GM19468 (cell line): ENCODE data around the gene RIPOR2.
"Not testable (repeated sequence)": the region's sequence is repeated elsewhere in the genome, so short reads cannot be mapped to it uniquely, and the experiment has no call there.

Experiments
- ATAC-seq: cut with Tn5 transposase; IDR thresholded peaks from one replicate; pipeline ENCODE4 v1.9.1; 2021; ENCODE audit warnings: mild to moderate bottlenecking, moderate library complexity, moderate number of reproducible peaks; ENCODE audit not compliant: unreplicated experiment; ENCODE audit errors: extremely low read depth

Gene RIPOR2

DNA sequence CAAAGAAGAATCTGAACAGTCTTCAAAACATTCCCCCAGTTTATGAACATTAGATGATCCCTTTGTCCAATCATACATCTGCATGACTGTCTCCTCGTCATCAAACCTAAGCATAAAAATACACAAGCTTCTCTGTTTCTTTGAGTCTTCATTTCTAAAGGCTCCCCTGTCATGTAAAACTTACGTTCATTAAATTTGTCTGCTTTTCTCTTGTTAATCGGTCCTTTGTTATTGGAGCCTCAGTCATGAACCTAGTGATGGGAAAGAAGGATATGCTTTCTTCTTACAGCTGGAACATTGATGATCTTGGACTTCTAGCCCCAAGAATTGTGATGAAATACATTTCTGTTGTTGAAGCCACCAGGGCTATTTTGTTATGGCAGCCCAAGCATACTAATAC is 18.0 kb upstream of the RIPOR2 start:
- no peak for ATAC-seq

DNA sequence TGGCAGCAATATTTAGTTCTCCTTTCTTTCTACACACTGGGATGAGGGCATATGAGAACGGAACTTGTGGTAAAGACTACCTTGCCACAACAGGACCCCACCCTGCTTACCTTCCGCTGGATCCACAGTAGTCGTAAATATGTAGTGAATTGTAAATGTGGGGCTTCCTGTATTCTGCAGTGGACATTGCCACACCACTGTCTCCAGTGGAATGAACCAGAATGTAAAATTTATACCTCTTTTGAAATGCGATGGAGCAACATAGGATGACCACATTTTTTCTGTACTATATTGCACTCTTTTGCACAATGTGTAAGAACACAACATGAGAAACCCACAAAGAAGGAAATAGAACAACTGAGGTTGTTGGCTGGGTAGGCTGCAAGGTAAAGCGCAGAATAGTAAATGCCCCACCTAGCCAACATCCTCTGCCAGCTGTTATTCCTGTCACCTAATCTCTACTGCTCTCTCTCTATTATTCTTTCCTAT is 16.1 kb upstream of the RIPOR2 start:
- no peak for ATAC-seq

DNA sequence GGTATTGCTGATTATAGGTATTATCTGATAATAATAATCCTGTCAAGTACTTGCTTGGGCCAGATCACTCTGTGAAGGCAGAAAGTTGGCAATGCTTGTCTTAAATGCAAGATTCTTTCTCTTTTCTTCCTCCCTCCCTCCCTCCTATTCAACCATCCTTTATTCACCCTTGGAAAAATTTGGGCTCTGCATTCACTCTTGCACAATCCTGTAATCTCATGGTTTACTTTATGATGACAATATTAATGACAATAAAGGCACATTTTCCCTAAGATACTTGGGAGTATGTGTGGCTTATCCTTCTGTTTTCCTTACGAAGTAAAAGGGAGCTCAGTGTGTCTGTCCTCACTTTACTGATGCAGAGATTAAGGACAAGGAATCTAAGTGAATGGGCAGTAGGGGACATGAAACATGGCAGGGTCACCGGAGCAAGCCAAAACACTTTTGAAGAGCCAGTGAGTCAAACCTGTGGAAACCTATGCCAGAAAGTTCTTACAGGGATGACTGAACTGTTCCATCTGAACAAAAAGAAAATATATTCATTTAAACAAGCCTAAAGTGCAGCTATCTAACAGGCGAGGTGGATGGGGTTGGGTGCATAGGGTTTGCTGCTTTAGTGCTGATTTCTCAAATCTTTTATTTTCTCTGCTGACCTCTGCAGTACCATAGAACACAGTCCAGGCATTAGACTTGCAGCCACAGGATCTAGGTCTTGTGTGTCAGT is 14.6 kb upstream of the RIPOR2 start:
- ATAC-seq: no peak

DNA sequence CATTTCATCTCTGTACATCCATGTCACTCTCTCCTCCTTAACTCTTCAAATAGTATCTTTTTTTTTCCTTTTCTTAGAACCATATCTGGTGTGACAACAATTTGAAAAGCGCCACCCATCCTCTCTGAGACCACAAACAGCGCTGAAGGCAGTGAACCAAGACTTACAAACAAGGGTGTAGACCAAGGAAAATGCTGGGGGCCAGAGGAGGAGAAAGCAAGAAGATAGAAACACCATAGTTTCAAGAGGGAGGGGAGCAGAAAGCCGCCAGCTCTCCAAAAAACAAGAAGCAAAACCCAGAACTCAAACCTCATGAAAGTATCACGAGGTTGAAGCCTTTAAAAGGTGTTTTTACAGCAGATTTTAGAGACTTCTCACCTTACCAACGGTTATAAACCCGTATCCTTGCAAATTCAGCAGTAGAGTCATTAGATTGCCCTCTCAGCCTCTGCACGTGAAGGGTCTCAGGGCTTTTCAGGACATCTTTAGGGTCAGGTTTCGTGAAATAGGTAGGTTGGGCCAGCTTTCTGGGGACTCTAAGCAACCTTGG is 13.3 kb upstream of the RIPOR2 start:
- peak; percentile 66 for ATAC-seq

DNA sequence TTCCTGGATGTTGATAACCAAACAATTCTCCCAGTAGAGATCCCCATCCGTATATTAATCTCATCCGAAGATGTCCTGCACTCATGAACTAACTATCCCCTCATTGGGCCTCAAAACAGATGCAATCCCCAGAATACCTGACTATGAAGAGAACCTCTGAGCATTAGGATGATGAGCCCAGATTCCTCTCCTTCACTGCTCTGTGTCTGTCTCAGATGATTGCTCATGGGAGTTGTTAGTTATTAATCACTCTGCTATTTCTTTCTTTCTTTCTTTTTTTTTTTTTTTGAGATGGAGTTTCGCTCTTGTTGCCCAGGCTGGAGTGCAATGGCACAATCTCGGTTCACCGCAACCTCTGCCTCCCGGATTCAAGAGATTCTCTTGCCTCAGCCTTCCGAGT is 12.5 kb upstream of the RIPOR2 start:
- ATAC-seq: not testable (repeated sequence)

DNA sequence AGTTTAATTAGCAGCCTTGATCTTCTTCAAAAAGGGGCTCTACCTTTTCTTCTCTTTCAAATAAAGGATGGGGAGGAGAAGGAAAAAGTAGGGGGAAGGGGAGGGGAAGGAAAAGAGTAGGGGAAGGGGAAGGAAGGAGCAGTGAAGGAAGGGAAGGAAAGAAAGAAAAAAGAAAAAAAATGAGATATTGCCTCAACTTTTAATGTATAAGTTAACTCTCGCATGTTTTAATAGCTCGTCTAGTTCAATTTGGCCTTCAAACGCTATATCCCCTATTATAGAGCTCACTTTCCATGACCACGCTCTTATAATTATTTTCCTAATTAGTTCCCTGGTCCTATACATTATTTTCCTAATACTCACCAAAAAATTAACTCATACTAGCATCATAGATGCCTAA is 11.9 kb upstream of the RIPOR2 start:
- no peak for ATAC-seq

DNA sequence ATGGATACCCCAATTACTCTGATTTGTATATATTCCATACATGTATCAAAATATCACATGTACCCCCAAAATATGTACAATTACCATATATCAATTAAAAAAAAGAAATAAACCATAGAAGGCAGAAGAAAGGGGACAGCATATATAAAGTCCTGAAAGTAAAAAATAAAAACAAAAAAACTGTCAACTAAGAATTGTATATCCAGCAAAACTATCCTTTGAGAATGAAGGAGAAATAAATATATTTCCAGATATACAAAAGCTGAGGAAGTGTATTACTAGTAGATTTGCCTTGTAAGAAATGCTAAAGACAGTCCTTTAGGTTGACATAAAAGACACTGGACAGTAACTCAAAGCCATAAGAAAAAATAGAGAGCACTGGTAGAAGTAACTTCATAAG is 9.3 kb upstream of the RIPOR2 start:
- no peak for ATAC-seq

DNA sequence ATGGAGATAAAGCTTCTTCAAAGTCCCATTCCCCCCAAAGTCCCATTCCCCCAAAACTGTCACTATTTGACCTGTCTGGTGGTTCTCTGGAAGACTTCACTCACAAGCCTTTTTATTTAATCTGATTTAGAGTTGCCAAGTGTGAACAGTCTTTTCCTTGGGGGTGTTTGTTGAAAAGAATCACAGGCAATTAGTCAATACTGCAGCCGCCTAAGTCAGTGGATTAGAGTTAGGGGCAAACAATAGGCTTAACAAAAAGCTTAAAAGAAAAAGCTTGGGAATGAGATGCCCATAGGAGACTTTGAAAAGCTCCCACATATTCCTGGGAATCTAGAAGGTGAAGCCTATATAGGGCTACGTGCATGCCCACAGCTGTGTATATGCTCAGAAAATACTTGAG is 8.0 kb upstream of the RIPOR2 start:
- ATAC-seq: no peak

DNA sequence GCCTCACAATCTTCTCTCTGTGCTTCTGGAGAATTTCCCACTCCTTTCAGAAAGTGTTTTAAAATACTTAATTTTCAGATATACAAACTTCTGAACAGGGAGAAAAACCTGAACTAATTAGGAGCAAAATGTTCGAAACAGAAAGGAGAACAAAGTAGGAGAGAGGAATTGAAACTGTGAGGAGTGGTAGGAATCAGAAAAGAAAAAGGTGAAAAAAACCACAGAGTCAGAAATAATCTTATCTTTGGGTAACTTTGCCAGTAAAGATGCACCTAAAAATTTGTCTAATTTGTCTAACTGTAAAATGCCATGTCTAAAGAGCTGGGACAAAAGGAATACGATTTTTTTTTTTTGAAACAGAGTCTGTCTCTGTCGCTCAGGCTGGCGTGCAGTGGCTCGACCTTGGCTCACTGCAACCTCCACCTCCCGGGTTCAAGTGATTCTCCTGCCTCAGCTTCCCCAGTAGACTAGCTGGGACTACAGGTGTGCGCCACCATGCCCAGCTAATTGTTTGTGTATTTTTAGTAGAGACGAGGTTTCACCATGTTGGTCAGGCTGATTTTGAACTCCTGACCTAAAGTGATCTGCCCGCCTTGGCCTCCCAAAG is 4.7 kb upstream of the RIPOR2 start:
- no peak for ATAC-seq

DNA sequence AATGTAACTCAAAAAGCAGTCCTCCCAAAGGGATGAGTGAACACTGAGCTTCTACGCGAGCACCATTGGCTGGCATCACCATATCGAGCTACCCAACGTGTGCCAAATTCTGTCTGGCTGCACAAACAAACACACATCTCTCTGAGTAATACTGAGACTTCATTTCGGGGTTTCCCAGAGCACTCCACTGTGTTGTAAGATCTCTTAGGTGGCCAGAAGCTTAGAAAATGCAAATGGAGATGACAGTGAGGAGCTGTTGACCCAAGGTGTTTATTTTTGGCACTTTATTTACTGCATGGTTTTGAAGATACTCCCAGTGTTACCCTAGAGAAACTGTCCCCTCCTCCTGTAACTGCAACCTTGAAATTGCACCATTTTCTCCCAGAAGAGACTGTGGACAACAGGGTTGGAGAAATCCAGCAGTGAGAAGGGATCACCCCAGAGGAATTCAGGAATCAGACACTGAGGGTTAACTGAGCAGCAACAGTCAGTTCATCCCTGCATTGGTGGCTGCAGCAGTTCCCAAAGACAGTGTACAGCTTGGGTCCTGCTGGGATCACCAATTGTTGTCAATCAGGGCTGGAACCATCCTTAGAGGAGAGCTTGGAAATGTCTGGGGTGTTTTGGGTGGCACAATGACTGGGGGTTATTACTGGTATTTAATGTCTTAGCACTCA is 1.0 kb upstream of the RIPOR2 start:
- ATAC-seq: peak; percentile 55

DNA sequence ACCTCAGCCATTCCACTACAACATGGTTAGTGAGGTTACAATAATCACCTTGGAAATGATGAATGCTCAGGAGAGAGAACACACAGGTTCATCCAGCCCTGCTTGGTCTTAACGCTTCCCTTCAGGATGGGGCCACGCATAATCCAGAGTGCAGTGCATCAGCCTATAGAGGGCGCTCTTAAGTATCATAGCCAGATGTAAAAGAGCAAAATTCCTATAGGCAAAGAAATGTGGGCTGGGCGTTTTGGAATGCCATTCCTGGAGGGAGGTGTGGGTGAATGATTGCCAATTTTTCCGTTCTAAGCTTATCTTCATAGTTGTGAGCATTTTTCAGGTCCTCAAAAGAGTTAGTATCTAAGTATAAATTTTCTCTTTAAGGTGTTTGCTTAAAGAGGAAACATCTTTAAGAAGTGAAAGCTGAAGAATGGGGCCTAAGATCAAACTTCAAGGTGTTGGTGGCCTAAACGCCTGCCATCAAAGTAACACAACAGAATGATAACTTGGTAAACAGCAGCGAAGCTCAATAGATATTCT is 1.8 kb downstream of the RIPOR2 start:
- ATAC-seq: no peak

DNA sequence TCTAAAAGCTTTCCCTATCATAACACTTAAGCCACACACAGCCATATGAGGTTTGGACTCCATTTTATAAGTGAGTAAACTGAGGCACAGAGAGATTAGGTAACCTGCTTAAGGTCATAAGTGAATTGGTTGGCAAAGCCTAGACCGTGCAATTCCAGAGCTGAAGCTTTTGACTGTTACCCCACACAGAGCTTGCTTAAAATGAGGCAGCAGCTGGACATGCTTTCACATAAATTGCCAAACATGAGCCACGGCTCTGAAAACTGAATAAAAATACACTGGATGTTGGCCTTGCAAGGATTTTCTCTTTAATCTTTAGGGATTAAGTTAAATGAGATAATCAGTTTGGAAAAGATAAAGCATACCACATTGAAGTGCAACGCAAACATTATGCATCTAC is 2.5 kb downstream of the RIPOR2 start:
- no peak for ATAC-seq

DNA sequence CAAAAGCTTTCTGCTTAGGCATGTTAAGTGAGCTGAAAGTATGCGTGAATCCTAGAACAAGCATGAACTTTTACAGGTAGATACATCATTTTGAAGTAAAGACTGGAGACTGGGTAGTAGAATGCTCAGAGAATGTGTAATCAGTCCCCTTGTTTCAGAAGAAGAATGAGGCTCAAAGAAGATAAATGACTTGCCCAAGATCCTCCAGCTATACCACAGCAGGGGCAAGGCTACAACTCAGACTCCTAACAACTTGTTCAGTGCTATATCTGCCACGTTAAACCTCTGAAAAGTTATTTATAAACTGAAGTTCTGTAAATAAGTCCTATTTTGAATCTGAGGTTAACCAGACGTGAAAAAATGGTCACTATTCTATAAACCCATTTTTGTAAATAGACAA is 2.9 kb downstream of the RIPOR2 start:
- ATAC-seq: peak; percentile 9

DNA sequence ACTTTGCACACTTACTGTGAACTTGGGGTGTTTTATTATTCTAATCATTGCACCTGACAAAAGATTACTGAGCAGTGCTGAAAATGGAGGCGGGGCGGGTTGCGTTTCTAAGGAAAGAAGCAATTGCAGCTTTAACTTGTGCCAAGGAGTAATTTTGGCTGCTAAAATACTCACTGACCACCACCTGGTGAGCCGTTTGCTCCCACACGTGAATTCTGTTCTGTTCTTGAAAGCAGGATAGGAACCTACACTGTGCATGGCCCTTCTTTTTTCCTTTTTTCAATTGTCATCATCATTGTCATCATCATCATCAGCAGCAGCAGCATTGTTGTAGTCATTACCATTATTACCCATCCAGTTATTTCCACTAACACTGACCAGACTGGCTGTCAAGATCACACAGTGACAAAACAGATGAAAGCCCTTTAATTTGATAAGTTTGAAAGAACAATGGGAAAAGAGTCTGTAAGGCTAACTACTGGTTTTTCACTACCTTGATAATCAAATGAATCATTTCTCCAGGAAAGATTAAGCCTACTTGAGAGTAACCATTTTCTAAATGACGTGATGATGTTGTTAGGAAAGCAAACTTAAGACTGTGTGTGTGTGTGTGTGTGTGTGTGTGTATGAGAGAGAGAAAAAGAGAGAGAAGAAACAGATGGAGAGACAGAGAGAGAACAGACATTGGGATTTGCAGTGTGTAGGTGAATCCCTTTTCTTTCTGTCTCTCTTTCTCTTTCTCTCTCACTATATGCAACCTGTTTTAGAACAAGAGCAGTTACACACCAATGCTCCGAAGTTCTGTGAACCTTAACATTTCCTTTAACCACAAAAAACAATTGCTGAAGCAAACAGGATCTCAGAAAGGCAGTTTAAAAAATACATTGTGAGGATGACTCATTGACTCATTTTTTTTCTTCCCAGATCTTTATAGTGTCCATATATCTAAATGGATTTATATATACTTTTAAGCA is 3.8 kb downstream of the RIPOR2 start:
- peak; percentile 13 for ATAC-seq

DNA sequence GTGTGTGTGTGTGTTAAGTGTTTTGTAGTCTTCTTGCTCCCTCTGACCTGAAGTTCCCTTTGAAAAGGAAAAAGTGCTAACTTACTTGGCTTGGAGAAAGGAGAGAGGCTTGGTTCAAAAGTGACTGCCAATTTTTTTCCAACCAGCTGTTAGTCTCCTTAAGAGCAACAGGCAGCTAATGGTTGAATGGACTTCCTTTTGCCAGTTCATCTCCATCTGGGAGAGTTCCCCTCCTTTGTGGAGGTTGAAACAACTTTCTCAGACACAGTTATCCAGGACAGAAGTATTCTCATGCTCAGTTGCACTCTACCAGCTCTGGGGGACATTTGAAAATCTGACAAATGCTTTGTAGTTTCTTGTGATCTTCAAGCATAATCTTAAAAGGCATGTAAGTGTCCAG is 4.5 kb downstream of the RIPOR2 start:
- ATAC-seq: no peak

DNA sequence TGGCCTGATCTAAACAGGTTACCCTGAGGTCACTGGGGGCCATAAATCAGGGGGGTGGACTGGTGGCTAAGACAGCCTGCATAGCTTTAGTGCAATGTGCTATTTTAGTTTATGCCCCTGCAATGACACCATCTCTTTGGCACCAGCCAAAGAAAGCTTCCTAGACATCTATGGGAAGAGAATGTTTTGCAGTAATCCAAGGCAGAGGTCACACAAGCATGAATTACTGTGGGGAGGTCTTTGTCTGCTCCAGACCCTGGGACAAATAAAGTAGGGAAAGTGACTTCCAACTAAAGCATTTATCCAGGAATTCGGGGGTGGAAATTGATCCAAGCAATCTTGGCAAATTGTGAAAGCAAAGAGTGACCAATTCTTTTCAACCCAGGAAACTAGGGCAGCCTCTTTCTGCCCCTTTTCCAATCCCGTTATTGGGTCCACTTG is 5.3 kb downstream of the RIPOR2 start:
- no peak for ATAC-seq

DNA sequence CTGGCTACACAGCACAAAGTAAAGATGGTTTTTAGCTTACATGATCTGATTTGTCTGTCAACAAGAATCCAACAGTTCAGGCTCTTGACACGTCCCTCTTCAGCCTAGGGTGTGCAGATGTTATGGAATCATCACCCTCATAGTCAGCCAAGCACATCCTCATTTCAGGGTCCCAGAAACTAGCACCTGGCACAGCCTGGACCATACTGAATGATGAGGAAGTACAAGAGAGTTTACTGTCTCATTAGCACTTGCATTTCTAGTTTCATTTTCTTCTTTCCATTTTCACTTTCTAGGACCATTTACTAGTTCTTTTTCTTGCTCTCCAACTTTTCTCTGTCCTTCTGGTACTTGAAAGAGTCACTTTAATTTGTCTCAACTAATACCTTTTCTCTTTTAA is 6.5 kb downstream of the RIPOR2 start:
- ATAC-seq: no peak

DNA sequence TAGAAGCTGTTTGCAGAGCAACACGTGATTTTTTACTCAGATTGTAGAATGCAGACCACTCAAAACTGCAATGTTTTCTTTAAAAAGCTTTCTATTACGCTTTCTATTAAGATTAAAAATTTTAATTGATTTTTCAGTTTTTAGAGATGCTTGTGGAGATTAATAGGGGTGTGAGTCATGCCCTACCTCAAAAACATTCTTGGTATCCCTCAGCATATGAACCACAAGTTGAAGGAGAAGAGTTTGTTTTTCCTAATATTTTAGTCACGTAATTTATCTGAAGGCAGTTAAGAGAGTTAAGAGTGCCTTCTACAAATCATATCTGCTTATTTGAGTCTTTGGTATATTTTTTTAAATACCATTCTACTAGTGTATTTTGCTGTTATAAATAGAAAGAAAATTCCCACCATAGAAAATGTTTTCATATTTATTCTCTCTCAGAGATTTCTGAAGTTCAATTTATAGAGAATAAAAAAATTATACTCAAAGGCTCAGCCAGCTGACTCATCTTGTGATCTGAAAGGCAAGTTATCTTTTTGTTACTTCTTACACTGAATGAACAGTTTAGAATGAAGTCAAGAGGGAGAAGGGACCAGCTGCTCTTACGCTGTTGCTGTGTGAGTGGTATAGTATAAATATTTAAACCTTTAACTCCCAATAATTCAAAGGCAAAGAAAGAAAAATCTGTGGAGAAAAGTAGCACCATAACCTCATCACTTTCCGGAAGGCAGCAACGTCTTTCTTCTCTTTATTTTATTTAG is 7.6 kb downstream of the RIPOR2 start:
- ATAC-seq: no peak
